NB4 (cell line): ENCODE data around the gene EEF1AKMT2.

ENCODE experiments used
- CTCF ChIP-seq: IDR thresholded peaks from one replicate; pipeline ENCODE4 v1.5.1; 2012; ENCODE audit warnings: low read depth, low read length
- MAX ChIP-seq: IDR thresholded peaks from 2 replicates; pipeline ENCODE4 v1.6.1; 2011; ENCODE audit warnings: low read depth, low read length
- POLR2A ChIP-seq: IDR thresholded peaks from 2 replicates; pipeline ENCODE4 v1.6.1; 2011; ENCODE audit warnings: mild to moderate bottlenecking; ENCODE audit not compliant: insufficient read length; ENCODE audit errors: extremely low read depth

- TF ChIP-seq CTCF (no peak), POLR2A (no peak), MAX (no peak)
These were observed 39.4 kb upstream of the EEF1AKMT2 start for GRCh38 chr10:124831116-124831515.
